Keratinocyte (primary cell): Measurements from ENCODE around the gene PCDHGB3. TPM values are rescaled to one million over a fixed set of nuclear protein-coding genes. Genes with fewer than 3 reads are reported as not detected.

Source experiments
- DNase-seq: peaks from one replicate; pipeline ENCODE4 v3.0.0-alpha.2; 2011; ENCODE audit warnings: low read depth, missing footprints, low spot score
- FAIRE-seq: peaks from 2 replicates; lab custom pipeline; 2011; peaks lifted over from hg19 to GRCh38; lab: Jason Lieb, UNC
- H2AFZ ChIP-seq: 2 replicates; pipeline ENCODE4 v1.6.0; 2012; ENCODE audit warnings: low read length, control low read depth, inconsistent platforms; ENCODE audit not compliant: control insufficient read depth
- H3K27ac ChIP-seq: 2 replicates; pipeline ENCODE4 v1.5.1; 2011; ENCODE audit warnings: low read length; ENCODE audit not compliant: control insufficient read depth, insufficient read depth
- H3K27me3 ChIP-seq: 3 replicates; pipeline ENCODE4 v1.6.0; 2011; ENCODE audit warnings: low read length; ENCODE audit not compliant: control insufficient read depth, insufficient read depth; ENCODE audit errors: extremely low read depth
- H3K36me3 ChIP-seq, 2 experiments: 2 replicates in 1 of 2; 3 replicates in 1 of 2; pipeline ENCODE4 v1.5.1; 2011; ENCODE audit warnings: low read length in 2 of 2, mild to moderate bottlenecking in 1 of 2; ENCODE audit not compliant: control insufficient read depth in 2 of 2, insufficient read depth in 2 of 2; ENCODE audit errors: extremely low read depth in 1 of 2
- H3K4me1 ChIP-seq: 3 replicates; pipeline ENCODE4 v1.5.1; 2011; ENCODE audit warnings: low read length; ENCODE audit not compliant: control insufficient read depth, insufficient read depth; ENCODE audit errors: extremely low read depth
- H3K4me2 ChIP-seq: 3 replicates; pipeline ENCODE4 v1.6.0; 2011; ENCODE audit warnings: low read depth, low read length; ENCODE audit not compliant: control insufficient read depth, insufficient read depth; ENCODE audit errors: extremely low read depth
- H3K4me3 ChIP-seq, 3 experiments: fragments of 200-600 bp in 1 of 3; sonication (generic) in 1 of 3; 2 replicates in 2 of 3; 3 replicates in 1 of 3; pipeline ENCODE4 v1.5.1; 2011 to 2016; ENCODE audit warnings: low read length in 3 of 3, mild to moderate bottlenecking in 3 of 3, control low read depth in 2 of 3, inconsistent platforms in 1 of 3, low read depth in 1 of 3, mixed read lengths in 1 of 3, mixed run types in 1 of 3, moderate library complexity in 1 of 3; ENCODE audit not compliant: control insufficient read depth in 2 of 3, insufficient read depth in 2 of 3; ENCODE audit errors: extremely low read depth in 1 of 3
- H3K79me2 ChIP-seq: 2 replicates; pipeline ENCODE4 v1.6.0; 2012; ENCODE audit warnings: low read length; ENCODE audit not compliant: control insufficient read depth, insufficient read depth
- H3K9ac ChIP-seq: 3 replicates; pipeline ENCODE4 v1.6.0; 2011; ENCODE audit warnings: low read length; ENCODE audit not compliant: control insufficient read depth, insufficient read depth; ENCODE audit errors: extremely low read depth
- H3K9me1 ChIP-seq: 3 replicates; pipeline ENCODE4 v1.6.0; 2011; ENCODE audit warnings: low read length; ENCODE audit not compliant: control insufficient read depth, insufficient read depth; ENCODE audit errors: extremely low read depth
- H3K9me3 ChIP-seq: 2 replicates; pipeline ENCODE4 v1.5.1; 2012; ENCODE audit warnings: low read depth, low read length; ENCODE audit not compliant: control insufficient read depth
- H4K20me1 ChIP-seq: 3 replicates; pipeline ENCODE4 v1.6.0; 2011; ENCODE audit warnings: low read length; ENCODE audit not compliant: control insufficient read depth, insufficient read depth; ENCODE audit errors: extremely low read depth
- EZH2 ChIP-seq: IDR thresholded peaks from one replicate; pipeline ENCODE4 v1.6.1; 2012; ENCODE audit warnings: inconsistent platforms, mild to moderate bottlenecking, low read length, moderate library complexity
- dilution Hi-C: fragments of 300-500 bp; cut with MboI; formaldehyde crosslinking; loops from one replicate; pipeline ENCODE4 v1.7.0; 2020; ENCODE audit warnings: low sequenced_read_pairs; ENCODE audit not compliant: extremely low pct_ligation_motif_present
- polyA plus RNA-seq, 5 experiments: library from polyadenylated mRNA; depleted of rRNA in 3 of 5; stranded (reverse) in 3 of 5; stranded (forward) in 1 of 5; unstranded in 1 of 5; fragments of >200 nt; gene quantifications; 1 replicate in 1 of 5; 2 replicates in 3 of 5; 3 replicates in 1 of 5; pipeline versions ENCODE4 v1.2.1 to v1.2.3, GENCODE V29; 2011 to 2012; ENCODE audit warnings: missing spikeins in 2 of 5, low read depth in 1 of 5, low replicate concordance in 1 of 5
- TF ChIP-seq, protein P1 (sequence below), 3 experiments: IDR thresholded peaks in 1 of 3; conservative IDR thresholded peaks in 1 of 3; optimal IDR thresholded peaks in 1 of 3; 2 replicates in 2 of 3; 3 replicates in 1 of 3; pipeline versions ENCODE3 to v1.5.1; 2011; ENCODE audit warnings: low read length in 3 of 3, mild to moderate bottlenecking in 3 of 3, moderate library complexity in 2 of 3, control low read depth in 1 of 3, inconsistent platforms in 1 of 3; ENCODE audit not compliant: insufficient read depth in 2 of 3; ENCODE audit errors: extremely low read depth in 1 of 3

Gene PCDHGB3
- polyA plus RNA-seq, 1 donor (not counting 4 experiments of a cell fraction or from before 2014, with no cell fraction given): 0.18 TPM

DNA sequence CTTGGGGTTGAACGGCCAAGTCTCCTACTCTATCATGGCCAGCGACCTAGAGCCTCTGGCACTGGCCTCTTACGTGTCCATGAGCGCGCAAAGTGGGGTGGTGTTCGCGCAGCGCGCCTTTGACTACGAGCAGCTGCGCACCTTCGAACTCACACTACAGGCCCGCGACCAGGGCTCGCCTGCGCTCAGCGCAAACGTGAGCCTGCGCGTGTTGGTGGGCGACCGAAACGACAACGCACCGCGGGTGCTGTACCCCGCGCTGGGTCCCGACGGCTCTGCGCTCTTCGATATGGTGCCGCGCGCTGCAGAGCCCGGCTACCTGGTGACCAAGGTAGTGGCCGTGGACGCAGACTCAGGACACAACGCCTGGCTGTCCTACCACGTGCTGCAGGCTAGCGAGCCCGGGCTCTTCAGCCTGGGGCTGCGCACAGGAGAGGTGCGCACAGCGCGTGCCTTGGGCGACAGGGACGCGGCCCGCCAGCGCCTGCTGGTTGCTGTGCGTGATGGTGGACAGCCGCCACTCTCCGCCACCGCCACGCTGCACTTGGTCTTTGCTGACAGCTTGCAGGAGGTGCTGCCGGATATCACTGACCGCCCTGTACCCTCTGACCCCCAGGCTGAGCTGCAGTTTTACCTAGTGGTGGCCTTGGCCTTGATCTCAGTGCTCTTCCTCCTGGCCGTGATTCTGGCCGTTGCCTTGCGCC lies 29.7 kb downstream of the PCDHGB3 start:
- TF ChIP-seq EZH2: no peak
- TF ChIP-seq, protein P1, sequence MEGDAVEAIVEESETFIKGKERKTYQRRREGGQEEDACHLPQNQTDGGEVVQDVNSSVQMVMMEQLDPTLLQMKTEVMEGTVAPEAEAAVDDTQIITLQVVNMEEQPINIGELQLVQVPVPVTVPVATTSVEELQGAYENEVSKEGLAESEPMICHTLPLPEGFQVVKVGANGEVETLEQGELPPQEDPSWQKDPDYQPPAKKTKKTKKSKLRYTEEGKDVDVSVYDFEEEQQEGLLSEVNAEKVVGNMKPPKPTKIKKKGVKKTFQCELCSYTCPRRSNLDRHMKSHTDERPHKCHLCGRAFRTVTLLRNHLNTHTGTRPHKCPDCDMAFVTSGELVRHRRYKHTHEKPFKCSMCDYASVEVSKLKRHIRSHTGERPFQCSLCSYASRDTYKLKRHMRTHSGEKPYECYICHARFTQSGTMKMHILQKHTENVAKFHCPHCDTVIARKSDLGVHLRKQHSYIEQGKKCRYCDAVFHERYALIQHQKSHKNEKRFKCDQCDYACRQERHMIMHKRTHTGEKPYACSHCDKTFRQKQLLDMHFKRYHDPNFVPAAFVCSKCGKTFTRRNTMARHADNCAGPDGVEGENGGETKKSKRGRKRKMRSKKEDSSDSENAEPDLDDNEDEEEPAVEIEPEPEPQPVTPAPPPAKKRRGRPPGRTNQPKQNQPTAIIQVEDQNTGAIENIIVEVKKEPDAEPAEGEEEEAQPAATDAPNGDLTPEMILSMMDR (optimal IDR thresholded peaks at IDR 0.05 in 1 of 3, IDR thresholded peaks at IDR 0.05 in 1 of 3, conservative IDR thresholded peaks at IDR 0.05 in 1 of 3; ENCODE audit: extremely low read depth in 1 of 3, insufficient read depth in 2 of 3, low read length in 3 of 3): no peak
- Histone ChIP-seq H3K36me3 (no peaks in the 10 kb centered on the region), H3K79me2 (no peaks in the 10 kb centered on the region), H3K4me3 (no peak overlapping the region), H2AFZ (no peak overlapping the region), H3K27me3 (peaks cover 10% of the 10 kb centered on the region), H3K4me1 (no peaks in the 10 kb centered on the region), H3K4me2 (no peak overlapping the region), H3K27ac (no peak overlapping the region), H3K9ac (no peak overlapping the region), H3K9me1 (no peaks in the 10 kb centered on the region), H3K9me3 (peaks cover 26% of the 10 kb centered on the region), H4K20me1 (no peaks in the 10 kb centered on the region)
- dilution Hi-C loops: no loop called here
- no peak for FAIRE-seq
- DNase-seq: no peak

DNA sequence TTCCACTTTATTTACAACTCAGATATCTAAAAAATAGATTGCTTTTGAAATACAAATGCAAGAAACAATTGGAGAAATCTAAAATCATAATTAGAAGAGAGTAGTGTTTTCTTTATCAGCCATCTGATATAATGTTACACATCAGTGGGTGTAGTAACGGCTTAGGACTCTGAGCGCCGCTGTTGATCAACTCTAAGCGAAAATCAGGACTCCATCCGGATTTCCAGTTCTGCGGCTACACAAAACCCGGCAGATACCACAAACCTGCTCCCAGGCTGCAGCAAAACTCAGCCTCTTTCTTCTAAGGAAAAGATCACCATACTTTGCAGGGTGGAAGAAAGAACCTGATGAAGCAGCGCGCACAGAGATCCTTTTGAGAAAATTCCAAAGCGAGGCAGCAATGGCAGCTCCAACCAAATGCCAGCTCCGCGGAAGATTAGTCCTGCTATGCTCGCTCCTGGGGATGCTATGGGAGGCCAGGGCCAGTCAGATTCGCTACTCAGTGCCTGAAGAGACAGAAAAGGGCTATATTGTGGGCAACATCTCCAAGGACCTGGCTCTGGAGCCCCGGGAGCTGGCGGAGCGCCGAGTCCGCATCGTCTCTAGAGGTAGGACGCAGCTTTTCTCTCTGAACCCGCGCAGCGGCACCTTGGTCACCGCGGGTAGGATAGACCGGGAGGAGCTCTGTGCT lies 32.7 kb downstream of the PCDHGB3 start, which contains the start of gene PCDHGA9:
Gene PCDHGA9 (plus strand): TSS at position 226 of the 691 bp plus-strand sequence. CDS start 175 bp downstream, at position 401.
- peak within 1 kb of the TSS; percentile 18 for H3K4me2 ChIP-seq

More for the DNA sequence above, 32.7 kb downstream of the PCDHGB3 start, which contains the start of gene PCDHGA9:
- dilution Hi-C loops: no loop called here
- Histone ChIP-seq H3K27me3 (peaks cover 10% of the 10 kb centered on the region), H2AFZ (no peak within 1 kb of the TSS), H3K27ac (no peak within 1 kb of the TSS), H3K79me2 (no peaks in the 10 kb centered on the region), H4K20me1 (no peaks in the 10 kb centered on the region), H3K36me3 (no peaks in the 10 kb centered on the region), H3K9me3 (peaks cover 27% of the 10 kb centered on the region), H3K4me3 (peak within 1 kb of the TSS; percentile 1 to 18 (median 11)), H3K9me1 (no peaks in the 10 kb centered on the region), H3K9ac (no peak within 1 kb of the TSS), H3K4me1 (no peaks in the 10 kb centered on the region)
- DNase-seq (no peak), FAIRE-seq (no peak)
- TF ChIP-seq, protein P1 (optimal IDR thresholded peaks at IDR 0.05 in 1 of 3, IDR thresholded peaks at IDR 0.05 in 1 of 3, conservative IDR thresholded peaks at IDR 0.05 in 1 of 3; ENCODE audit: extremely low read depth in 1 of 3, insufficient read depth in 2 of 3, low read length in 3 of 3): peak; percentile 40 to 50 (median 47)
- TF ChIP-seq EZH2: no peak
